Psoas muscle (tissue), 8 donors: ENCODE measurements around the gene MTCL1. TPM values are rescaled to one million over a fixed set of nuclear protein-coding genes. Genes with fewer than 3 reads are reported as not detected.

Experiments used
- ATAC-seq, 4 donors: fragments of 200-7000 bp; cut with Tn5 transposase; one replicate each; pipeline ENCODE4 v1.9.1; 2020; ENCODE audit warnings: moderate library complexity in 3 of 4, mild to moderate bottlenecking in 2 of 4
- DNase-seq, 2 donors: peaks; one replicate each; pipeline ENCODE4 v3.0.0-alpha.2; 2020
- H3K27ac ChIP-seq: fragments of 200-600 bp; one replicate; pipeline ENCODE4 v1.8.0; 2022
- H3K27me3 ChIP-seq, 3 donors: fragments of 200-600 bp in 1 of 3; one replicate each; pipeline versions ENCODE4 v1.6.1 to v1.8.0; 2013 to 2022; ENCODE audit warnings: low read length in 2 of 3, mild to moderate bottlenecking in 2 of 3, moderate library complexity in 1 of 3; ENCODE audit not compliant: insufficient read depth in 3 of 3
- H3K36me3 ChIP-seq, 2 donors: fragments of 200-600 bp in 1 of 2; one replicate each; pipeline versions ENCODE4 v1.6.1 to v1.8.0; 2013 to 2022; ENCODE audit warnings: low read depth in 1 of 2, mild to moderate bottlenecking in 1 of 2, moderate library complexity in 1 of 2; ENCODE audit not compliant: insufficient read depth in 1 of 2
- H3K4me1 ChIP-seq: fragments of 200-600 bp; one replicate; pipeline ENCODE4 v1.8.0; 2022
- H3K4me3 ChIP-seq: fragments of 200-600 bp; one replicate; pipeline ENCODE4 v1.8.0; 2022; ENCODE audit warnings: mild to moderate bottlenecking
- H3K9me3 ChIP-seq: fragments of 200-600 bp; one replicate; pipeline ENCODE4 v1.8.0; 2022
- CTCF ChIP-seq: fragments of 200-600 bp; IDR thresholded peaks from one replicate; pipeline ENCODE4 v1.8.0; 2022; ENCODE audit warnings: antibody characterized with exemption
- WGBS, 3 donors: extraction: QIAGEN DNeasy Blood & Tissue Kit; methylation state at CpG; one replicate each; pipeline versions ENCODE4 v1.1.6 to v1.1.7; 2013; 5-methylcytosine and 5-hydroxymethylcytosine counted together
- intact Hi-C, 2 donors: fragments of 100-400 bp; cut with DNase I; formaldehyde crosslinking; loops; one replicate each; pipeline versions ENCODE4 v1.11.0 to v1.14.2; 2022
- polyA plus RNA-seq, 3 donors: library from polyadenylated mRNA; stranded (reverse); fragments of 200-250 nt; gene quantifications; one replicate each; pipeline ENCODE4 v1.2.3, GENCODE V29; 2013
- total RNA-seq, 4 donors: library from RNA; stranded (reverse); fragmentation: NEBNext Ultra II Directional in 2 of 4; extraction: Animal tissue kit (Norgen Biotek cat#: 25700) in 2 of 4; gene quantifications; one replicate each; pipeline versions ENCODE4 v1.2.1 to v1.2.4, GENCODE V29; 2021 to 2023
- donor health status: healthy with polysubstance abuse.
- donor health status: DM: no; HTN: no; CAD: no; lungs with moderate emphysema.
- donor health status: Bipolar disorder and iron deficiency.
- donor health status: healthy.
- donor health status: DM: yes; HTN: yes; CAD: no.
- donor health status: DM: no; HTN: no; CAD: no.
- donor health status: DM: no; HTN: no; CAD: no.
- donor health status: DM: yes; HTN: yes; CAD: no.

MTCL1 gene
- total and polyA plus RNA-seq, 7 donors, result 1.3 to 5.3 (median 3.0) TPM

- Histone ChIP-seq H3K36me3 (peaks cover 0 to 12% of the 10 kb centered on the region in 2 donors), H3K27ac (no peak overlapping the region), H3K4me1 (no peaks in the 10 kb centered on the region), H3K4me3 (no peak overlapping the region), H3K9me3 (no peaks in the 10 kb centered on the region), H3K27me3 (no peaks in the 10 kb centered on the region)
- TF ChIP-seq CTCF, result no peak
- no peak for DNase-seq
- intact Hi-C loops, result no loop called here
- ATAC-seq, result no peak
- 75 to 89% (median 86%) methylated on average over 6 of the region's 6 CpGs for WGBS, 3 donors
Observed at GRCh38 chr18:8724452-8724851, 19.1 kb downstream of the MTCL1 start.

DNA sequence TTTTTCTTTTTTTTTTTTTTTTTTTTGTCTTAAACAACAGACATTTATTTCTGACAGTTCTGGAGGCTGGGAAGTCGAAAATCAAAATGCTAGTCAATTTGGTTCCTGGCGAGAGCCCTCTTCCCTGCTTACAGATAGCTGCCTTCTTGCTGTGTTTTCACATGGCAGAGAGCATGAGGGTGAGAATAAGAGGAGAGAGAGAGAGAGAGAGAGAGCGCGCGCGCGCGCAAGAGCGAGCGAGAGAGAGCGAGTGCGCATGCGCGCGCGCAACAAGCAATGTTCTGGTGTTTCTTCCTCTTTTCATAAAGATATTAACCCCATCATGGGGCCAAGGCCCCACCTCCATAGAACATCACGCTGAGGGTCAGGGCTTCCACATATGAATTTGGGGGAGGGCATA is 20.9 kb downstream of the MTCL1 start:
- WGBS, 3 donors, result 76 to 99% (median 96%) methylated on average over 6 to 17 of the region's 17 CpGs
- no peak for TF ChIP-seq CTCF
- Histone ChIP-seq H3K27ac (no peak overlapping the region), H3K27me3 (no peaks in the 10 kb centered on the region), H3K36me3 (no peaks in the 10 kb centered on the region), H3K9me3 (no peaks in the 10 kb centered on the region), H3K4me1 (no peaks in the 10 kb centered on the region), H3K4me3 (no peak overlapping the region)
- DNase-seq (no peak), ATAC-seq (no peak)
- intact Hi-C loops, result no loop called here

DNA sequence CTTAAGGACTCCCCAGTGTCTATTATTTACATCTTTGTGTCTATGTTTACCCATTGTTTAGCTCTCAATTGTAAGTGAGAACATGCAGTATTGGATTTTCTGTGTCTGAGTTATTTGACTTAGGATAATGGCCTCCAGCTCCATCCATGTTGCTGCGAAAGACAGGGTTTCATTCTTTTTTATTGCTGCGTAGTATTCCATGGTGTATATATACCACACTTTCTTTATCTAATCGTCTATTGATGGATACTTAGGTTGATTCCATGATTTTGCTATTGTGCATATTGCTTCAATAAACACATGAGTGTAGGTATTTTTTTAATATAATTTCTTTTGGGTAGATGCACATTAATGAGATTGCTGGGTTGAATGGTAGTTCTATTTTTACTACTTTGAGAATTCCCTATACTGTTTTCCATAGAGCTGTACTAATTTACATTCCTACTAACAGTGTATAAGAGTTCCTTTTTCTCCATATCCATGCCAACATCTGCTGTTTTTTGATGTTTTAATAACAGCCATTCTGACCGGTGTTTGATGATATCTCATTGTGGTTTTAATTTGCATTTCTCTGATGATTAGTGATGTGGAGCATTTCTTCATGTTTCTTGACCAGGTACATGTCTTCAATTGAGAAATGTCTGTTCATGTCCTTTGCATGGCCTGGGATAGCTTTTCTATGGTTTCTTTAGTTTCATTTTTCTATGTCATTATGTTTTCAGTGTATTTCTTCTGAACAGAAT is 21.8 kb downstream of the MTCL1 start:
- Histone ChIP-seq H3K27me3 (no peaks in the 10 kb centered on the region), H3K27ac (no peak overlapping the region), H3K9me3 (no peaks in the 10 kb centered on the region), H3K4me1 (no peaks in the 10 kb centered on the region), H3K36me3 (no peaks in the 10 kb centered on the region), H3K4me3 (no peak overlapping the region)
- 97 to 98% (median 98%) methylated on average over 4 of the region's 4 CpGs for WGBS, 3 donors
- ATAC-seq, result no peak
- TF ChIP-seq CTCF, result no peak
- intact Hi-C loops, result no loop called here
- DNase-seq, result no peak

- no peaks in the 10 kb centered on the region for H3K36me3 ChIP-seq
- H3K9me3 ChIP-seq, result no peaks in the 10 kb centered on the region
- DNase-seq (peak; percentile 49 to 70), ATAC-seq (peak in 3 of 4 donors; percentile 40 to 62 (median 57))
- WGBS, 3 donors, result 28 to 44% (median 36%) methylated on average over 16 of the region's 16 CpGs
- no peaks in the 10 kb centered on the region for H3K27me3 ChIP-seq
- no peak overlapping the region for H3K4me3 ChIP-seq
- no peaks in the 10 kb centered on the region for H3K4me1 ChIP-seq
- intact Hi-C loops, result no loop called here
- TF ChIP-seq CTCF, result no peak
- peak overlapping the region; percentile 33 for H3K27ac ChIP-seq
Observed at GRCh38 chr18:8730080-8730827, 24.9 kb downstream of the MTCL1 start.
